EH (cell line): ENCODE data around the gene SSBP3.
A peak's percentile ranks its signal among the peaks of the same experiment; 100 is the strongest.
"Not testable (repeated sequence)": the region's sequence is repeated elsewhere in the genome, so short reads cannot be mapped to it uniquely, and the experiment has no call there.

Experiments
- DNase-seq: peaks from one replicate; pipeline ENCODE4 v3.0.0-alpha.2; 2015; ENCODE audit warnings: low read depth

The SSBP3 gene

DNA sequence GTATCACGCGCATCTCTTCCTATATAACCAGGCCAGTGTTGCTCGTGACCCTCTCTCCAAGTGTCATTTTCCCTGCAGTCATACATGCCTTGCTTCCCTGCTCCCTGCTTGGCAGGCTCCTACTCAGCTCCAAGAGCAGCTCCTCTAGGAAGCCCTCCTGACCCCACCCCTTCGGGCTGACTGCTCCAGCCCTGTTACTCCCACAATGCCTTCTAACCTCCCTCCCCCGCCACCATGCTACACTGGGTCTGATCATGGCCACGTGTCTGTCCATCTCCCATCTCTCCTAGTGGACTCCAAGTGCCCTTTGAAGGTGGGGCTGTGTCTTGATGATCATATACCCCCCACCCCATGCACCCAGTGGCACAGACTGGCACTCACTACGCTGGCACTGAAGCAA lies 161.5 kb downstream of the SSBP3 start:
- DNase-seq, result no peak

- no peak for DNase-seq
These were observed 163.2 kb downstream of the SSBP3 start for GRCh38 chr1:54243022-54243421.

- DNase-seq, result no peak
These were observed 164.8 kb downstream of the SSBP3 start for GRCh38 chr1:54241364-54241763.

DNA sequence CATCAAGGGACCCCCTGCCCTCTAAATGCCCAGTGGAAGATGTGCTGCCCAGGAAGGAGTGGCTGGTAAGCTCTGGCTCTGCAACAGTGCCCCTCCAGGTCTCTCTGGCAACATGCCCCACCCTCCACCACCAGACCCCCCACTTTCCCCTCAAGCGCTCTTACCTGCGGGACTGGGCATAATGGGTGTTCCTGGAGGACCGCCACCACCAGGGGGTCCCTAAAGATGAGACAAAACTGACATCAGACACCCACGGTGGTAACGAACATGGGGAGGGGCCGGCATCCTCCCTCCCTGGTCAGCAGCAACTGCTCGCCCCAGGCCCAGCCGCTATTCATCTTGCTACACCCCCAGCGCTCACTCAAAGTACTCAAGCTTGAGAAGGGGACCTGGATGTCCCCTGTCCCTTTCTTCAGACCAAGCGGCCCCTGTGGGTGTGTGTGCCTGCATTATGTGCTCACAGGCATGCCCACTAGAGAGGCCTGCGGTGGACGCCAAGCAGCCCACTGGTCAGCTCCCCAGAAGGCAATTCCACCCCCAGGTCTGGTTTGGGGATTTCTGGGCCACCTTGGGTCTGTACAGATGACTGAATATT lies 165.4 kb downstream of the SSBP3 start:
- DNase-seq, result no peak

DNA sequence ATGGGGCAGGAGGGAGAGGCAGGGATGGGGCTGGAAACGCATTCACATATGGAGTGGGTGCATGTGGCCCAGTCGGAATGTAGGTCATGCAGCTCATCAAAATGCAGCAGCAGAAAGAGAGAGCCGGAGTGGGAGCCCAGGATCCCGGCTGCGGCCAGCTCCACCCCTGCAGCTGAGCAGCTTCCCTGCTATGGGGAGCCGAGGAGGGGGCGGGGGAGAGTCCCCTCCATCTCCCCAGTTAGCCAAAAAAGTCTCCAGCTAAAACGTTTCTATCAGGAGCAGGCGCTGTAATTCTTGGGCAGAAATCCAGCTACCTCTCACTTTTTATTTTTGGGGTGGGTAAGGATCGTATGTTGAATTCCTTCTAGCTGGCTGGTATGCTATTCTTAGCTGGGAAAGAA lies 166.6 kb downstream of the SSBP3 start:
- DNase-seq, result no peak

DNA sequence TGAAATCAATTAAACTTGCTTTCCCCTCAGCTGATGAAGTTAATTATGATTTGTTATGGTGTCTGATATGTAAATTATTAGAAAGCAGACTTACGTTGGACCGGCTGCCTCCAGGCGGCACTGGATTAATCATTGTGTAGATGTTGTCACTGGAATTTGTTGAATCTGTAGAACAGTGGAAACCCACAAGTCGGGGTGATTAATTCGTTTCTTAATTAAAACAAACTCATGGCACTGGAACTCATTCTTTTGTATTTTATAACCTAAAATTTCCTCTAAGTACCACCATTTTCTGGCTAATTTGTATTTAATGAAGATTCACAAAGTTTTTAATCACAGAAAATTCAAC lies 167.2 kb downstream of the SSBP3 start:
- no peak for DNase-seq

- no peak for DNase-seq
These were observed 167.7 kb downstream of the SSBP3 start for GRCh38 chr1:54238353-54239034.

DNA sequence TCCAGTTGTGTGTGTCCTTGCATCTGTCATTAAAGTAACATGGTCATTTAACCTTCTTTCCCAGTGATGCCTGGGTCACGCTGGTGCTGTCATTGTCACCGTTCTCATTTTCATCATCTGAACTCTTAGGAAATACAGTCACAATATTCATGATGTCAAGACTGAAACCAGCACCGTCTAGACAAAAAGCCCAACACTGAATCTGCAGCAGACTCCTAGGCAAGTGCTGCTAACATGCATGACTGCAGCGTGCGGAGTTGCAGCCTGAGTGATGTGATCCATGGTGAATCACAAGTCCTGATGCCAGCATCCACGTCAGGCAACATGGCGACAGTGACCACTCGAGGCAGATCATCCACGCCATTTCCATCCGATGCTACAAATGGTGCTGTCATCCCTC lies 168.6 kb downstream of the SSBP3 start:
- DNase-seq, result no peak

DNA sequence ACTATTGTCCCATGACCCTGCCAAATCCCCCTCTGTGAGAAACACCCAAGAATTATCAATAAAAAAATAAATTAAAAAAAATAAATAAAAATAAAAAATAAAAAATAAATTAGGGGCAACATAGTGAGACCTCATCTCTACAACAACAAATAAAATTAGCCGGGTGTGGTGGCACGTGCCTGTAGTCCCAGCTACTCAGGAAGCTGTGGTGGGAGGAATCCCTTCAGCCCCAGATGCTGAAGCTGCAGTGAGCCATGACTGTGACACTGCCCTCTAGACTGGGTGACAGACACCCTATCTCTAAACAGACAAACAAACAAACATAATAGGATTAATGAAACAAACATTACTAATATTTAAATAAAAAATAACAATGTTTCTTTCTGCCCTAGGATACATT lies 171.9 kb downstream of the SSBP3 start:
- no peak for DNase-seq

GRCh38 chr1:54233196-54233595 lies 173.0 kb downstream of the SSBP3 start:
- not testable (repeated sequence) for DNase-seq

DNA sequence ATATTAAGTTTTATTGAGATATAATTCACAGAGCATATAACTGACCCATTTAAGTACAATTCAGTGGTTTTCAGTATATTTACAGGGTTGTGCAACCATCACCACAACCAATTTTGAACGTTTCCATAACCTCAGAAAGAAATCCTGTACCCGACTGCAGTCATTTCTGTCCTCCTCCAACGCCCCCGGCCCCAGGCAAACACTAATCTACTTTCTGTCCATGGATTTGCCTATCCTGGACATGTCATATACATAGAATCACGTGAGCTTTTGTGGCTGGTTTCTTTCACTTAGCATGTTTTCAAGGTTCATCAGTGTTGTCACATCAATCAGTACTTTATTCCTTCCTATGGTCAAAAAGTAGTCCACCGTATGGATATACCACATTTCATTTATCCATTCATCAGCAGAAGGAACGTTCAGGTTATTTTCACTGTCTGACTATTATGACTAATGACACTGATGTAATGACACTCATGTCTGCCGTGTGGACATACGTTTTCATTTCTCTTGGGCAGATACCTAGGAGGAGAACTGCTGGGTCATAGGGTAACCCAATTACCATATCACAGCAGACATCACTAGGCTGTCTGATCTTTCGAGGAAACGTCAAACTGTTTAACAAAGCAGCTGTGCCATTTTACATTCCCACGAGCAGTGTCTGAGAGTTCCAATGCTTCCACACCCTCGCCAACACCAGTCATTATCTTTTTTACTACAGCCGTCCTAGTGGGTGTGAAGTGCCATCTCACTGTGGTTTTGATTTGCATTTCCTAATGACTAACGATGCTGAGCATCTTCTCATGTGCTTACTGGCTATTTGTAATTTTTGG lies 175.5 kb downstream of the SSBP3 start:
- DNase-seq, result no peak

GRCh38 chr1:54229281-54229891 lies 176.8 kb downstream of the SSBP3 start:
- DNase-seq, result peak; percentile 68

GRCh38 chr1:54228638-54229079 lies 177.5 kb downstream of the SSBP3 start:
- no peak for DNase-seq

DNA sequence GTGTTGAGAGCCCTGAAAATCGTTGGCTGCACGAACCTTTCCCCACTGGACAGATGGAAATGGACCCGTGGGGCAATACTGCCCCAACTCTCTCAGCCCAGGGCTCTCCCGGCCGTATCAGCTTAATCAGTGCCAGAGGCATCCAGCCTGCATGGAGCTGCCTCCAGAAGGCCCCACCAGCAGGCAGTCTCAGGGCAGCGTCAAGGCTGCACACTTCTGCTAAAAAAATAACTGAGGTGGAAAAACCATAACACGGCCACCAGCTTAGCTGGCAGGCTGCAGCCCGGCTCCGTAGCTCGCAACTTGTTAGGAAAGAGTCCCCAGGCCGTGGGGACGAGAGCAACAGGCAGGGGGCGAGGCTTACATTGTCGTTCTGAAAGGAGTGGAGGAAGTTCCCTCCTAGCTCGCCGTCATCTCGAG lies 178.3 kb downstream of the SSBP3 start:
- DNase-seq, result no peak

DNA sequence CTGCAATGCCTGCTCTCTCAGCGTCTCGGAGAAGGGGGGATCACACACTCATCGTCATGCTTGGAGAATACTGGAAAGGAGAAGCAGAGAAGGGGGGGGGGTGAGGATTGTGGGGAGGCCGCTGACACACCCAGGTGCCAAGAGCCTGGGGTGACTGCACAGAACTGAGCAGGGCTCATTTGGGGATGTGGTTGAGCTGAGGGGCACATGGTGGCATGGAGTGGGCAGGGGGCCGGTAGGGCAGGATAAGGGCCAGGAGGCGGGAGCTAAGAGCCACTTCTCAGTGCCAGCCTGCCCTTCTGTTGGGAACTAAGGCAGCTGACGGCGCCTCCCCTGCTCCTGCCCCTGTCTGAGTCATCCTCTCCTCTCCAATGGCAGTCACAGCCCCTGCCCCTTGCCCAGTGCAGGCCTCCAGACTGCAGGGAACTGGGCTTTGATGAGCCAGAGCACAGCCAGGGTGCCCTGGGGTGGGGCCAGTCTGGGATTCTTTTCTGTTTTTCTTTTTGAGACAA lies 179.0 kb downstream of the SSBP3 start:
- DNase-seq, result peak; percentile 65

DNA sequence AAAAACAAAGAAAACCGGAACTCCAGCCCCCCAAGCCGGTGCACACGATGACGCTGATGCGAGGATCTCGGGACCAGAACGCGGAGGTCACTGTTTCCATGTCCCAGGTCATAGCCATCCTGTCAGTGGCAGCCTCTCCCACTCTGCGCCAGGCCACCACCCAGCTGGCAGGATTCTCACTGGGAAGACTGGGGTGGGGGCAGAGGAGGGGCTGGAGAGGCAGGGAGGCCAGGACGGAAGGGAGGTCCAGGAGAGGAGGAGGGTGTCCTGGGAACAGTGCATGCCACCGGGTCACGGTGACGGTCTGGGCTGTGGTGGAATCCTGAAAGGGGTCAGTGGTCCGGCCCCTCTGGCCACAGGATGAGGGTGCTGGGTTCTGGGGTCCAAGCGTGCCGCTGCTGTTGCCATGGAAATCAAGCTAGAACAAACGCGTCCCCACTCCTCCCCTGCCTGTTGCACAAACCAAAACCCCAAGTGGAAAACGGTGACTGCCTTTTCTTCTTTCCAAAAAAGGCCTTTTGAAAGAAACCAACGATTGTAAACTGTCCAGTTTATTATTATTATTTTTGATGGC lies 180.1 kb downstream of the SSBP3 start:
- DNase-seq, result no peak

- DNase-seq, result no peak
These were observed 180.8 kb downstream of the SSBP3 start for GRCh38 chr1:54225378-54225777.

- no peak for DNase-seq
These were observed 182.0 kb downstream of the SSBP3 start for GRCh38 chr1:54224233-54224632.

DNA sequence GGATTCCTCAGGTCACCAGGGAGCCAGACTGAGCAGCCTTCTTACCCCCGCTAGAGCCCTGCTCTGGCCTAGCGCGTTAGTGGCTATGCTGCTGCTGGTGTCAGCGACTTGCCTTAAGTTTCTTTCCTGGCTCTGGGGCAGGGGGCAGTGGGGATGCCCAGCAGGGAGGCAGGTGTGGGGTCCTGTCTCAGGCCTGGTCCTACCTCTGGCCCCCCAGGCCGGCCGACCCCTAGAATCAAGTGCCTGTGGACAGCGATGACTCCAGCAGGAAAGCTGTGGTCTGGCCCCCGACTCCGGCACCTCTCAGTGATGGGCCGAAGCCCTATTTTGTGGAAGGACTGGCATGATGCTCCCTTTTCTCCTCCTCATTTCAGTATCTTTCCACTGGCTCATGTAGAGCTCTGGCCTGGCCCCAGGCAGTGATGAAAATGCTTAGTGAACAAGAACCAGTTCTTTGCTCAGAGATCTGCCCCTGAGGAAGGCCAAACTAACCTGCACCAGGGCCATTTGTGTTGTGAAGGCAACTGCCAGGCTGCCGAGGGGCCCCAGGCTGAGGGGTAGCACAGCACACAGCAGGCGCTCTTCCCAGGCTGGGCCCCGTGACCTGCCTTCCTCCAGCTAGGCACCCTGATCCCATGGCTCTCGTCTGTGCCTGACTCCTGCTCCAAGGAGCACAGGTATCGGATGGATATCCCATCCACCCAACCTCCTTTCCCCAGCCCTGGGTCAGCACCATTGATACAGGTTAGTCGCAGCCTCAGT lies 182.6 kb downstream of the SSBP3 start:
- DNase-seq, result no peak

- no peak for DNase-seq
These were observed 183.5 kb downstream of the SSBP3 start for GRCh38 chr1:54222711-54223110.

- no peak for DNase-seq
These were observed 184.2 kb downstream of the SSBP3 start for GRCh38 chr1:54221867-54222484.
